Measurements from ENCODE around the gene PEAK1. TPM values are rescaled to one million over a fixed set of nuclear protein-coding genes. Genes with fewer than 3 reads are reported as not detected.
"Not testable (repeated sequence)": the region's sequence is repeated elsewhere in the genome, so short reads cannot be mapped to it uniquely, and the experiment has no call there.

Gene PEAK1
- total RNA-seq, 1 donor from 2014 or later = 289 TPM

- DNase-seq (ENCODE audit: low spot score) = no peak
- no peak for TF ChIP-seq CTCF (IDR thresholded peaks at IDR 0.05; ENCODE audit: unreplicated experiment)
Measured at GRCh38 chr15:77185242-77185785, 234.6 kb downstream of the PEAK1 start.

GRCh38 chr15:77184352-77184751 lies 235.6 kb downstream of the PEAK1 start:
- not testable (repeated sequence) for H3K27me3 Mint-ChIP-seq (ENCODE audit: unreplicated experiment); DNase-seq (ENCODE audit: low spot score); H3K27ac Mint-ChIP-seq (ENCODE audit: unreplicated experiment); H3K4me3 Mint-ChIP-seq (ENCODE audit: unreplicated experiment); H3K9me3 Mint-ChIP-seq (ENCODE audit: unreplicated experiment)
- Mint-ChIP-seq H3K36me3 (ENCODE audit: low read depth, unreplicated experiment) (peaks cover 22% of the 10 kb centered on the region), H3K4me1 (ENCODE audit: unreplicated experiment) (peaks cover 49% of the 10 kb centered on the region)

More at GRCh38 chr15:77185242-77185785, 234.6 kb downstream of the PEAK1 start:
- H3K36me3 Mint-ChIP-seq (ENCODE audit: low read depth, unreplicated experiment) = peaks cover 12% of the 10 kb centered on the region
- H3K4me3 Mint-ChIP-seq (ENCODE audit: unreplicated experiment) = no peak overlapping the region
- peaks cover 57% of the 10 kb centered on the region for H3K4me1 Mint-ChIP-seq (ENCODE audit: unreplicated experiment)
- no peaks in the 10 kb centered on the region for H3K9me3 Mint-ChIP-seq (ENCODE audit: unreplicated experiment)
- no peaks in the 10 kb centered on the region for H3K27me3 Mint-ChIP-seq (ENCODE audit: unreplicated experiment)
- H3K27ac Mint-ChIP-seq (ENCODE audit: unreplicated experiment) = peak overlapping the region; percentile 74

GRCh38 chr15:77183066-77183465 lies 236.8 kb downstream of the PEAK1 start:
- Mint-ChIP-seq H3K4me3 (ENCODE audit: unreplicated experiment) (no peak overlapping the region), H3K27me3 (ENCODE audit: unreplicated experiment) (peaks cover 5% of the 10 kb centered on the region), H3K36me3 (ENCODE audit: low read depth, unreplicated experiment) (peaks cover 35% of the 10 kb centered on the region), H3K4me1 (ENCODE audit: unreplicated experiment) (peaks cover 40% of the 10 kb centered on the region), H3K9me3 (ENCODE audit: unreplicated experiment) (no peaks in the 10 kb centered on the region), H3K27ac (ENCODE audit: unreplicated experiment) (no peak overlapping the region)
- DNase-seq (ENCODE audit: low spot score) = no peak
- no peak for TF ChIP-seq CTCF (IDR thresholded peaks at IDR 0.05; ENCODE audit: unreplicated experiment)

GRCh38 chr15:77181305-77182074 lies 238.4 kb downstream of the PEAK1 start:
- Mint-ChIP-seq H3K4me3 (ENCODE audit: unreplicated experiment) (no peak overlapping the region), H3K27me3 (ENCODE audit: unreplicated experiment) (peaks cover 5% of the 10 kb centered on the region), H3K9me3 (ENCODE audit: unreplicated experiment) (no peaks in the 10 kb centered on the region), H3K36me3 (ENCODE audit: low read depth, unreplicated experiment) (peaks cover 46% of the 10 kb centered on the region), H3K27ac (ENCODE audit: unreplicated experiment) (peak overlapping the region; percentile 21), H3K4me1 (ENCODE audit: unreplicated experiment) (peaks cover 25% of the 10 kb centered on the region)
- TF ChIP-seq CTCF (IDR thresholded peaks at IDR 0.05; ENCODE audit: unreplicated experiment) = no peak
- no peak for DNase-seq (ENCODE audit: low spot score)

GRCh38 chr15:77180757-77181156 lies 239.1 kb downstream of the PEAK1 start:
- no peaks in the 10 kb centered on the region for H3K9me3 Mint-ChIP-seq (ENCODE audit: unreplicated experiment)
- peaks cover 5% of the 10 kb centered on the region for H3K27me3 Mint-ChIP-seq (ENCODE audit: unreplicated experiment)
- H3K4me3 Mint-ChIP-seq (ENCODE audit: unreplicated experiment) = no peak overlapping the region
- TF ChIP-seq CTCF (IDR thresholded peaks at IDR 0.05; ENCODE audit: unreplicated experiment) = no peak
- peaks cover 19% of the 10 kb centered on the region for H3K4me1 Mint-ChIP-seq (ENCODE audit: unreplicated experiment)
- DNase-seq (ENCODE audit: low spot score) = no peak
- peaks cover 48% of the 10 kb centered on the region for H3K36me3 Mint-ChIP-seq (ENCODE audit: low read depth, unreplicated experiment)
- peak overlapping the region; percentile 21 for H3K27ac Mint-ChIP-seq (ENCODE audit: unreplicated experiment)
